ENCODE measurements around the gene BRICD5. TPM values are rescaled to one million over a fixed set of nuclear protein-coding genes. Genes with fewer than 3 reads are reported as not detected.

BRICD5 gene
- total and polyA plus RNA-seq, 9 donors = 3.9 to 11.0 (median 6.6) TPM

DNA sequence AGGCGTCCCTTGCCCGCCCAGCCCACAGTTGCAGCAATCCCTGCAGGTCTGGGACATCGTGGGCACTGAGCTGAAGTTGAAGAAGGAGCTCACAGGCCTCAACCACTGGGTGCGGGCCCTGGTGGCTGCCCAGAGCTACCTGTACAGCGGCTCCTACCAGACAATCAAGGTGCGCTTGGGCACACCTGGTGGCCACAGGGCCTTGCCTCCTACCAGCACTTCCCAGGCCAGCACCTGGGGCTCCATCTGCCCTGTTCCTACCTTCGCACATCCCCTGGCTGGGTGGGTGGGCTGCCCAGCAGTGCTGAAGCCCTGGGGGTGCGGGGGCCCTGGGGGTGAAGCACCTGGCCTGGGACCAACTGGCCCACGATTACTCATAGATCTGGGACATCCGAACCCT is 35.2 kb downstream of the BRICD5 start:
- Histone ChIP-seq H3K36me3 (ENCODE audit: control insufficient read depth, insufficient read depth, low read length) (peaks cover 67% of the 10 kb centered on the region), H3K9me3 (replicated peaks; ENCODE audit: control insufficient read depth, low read depth, low read length) (no peaks in the 10 kb centered on the region), H3K27ac (ENCODE audit: low read length) (no peak overlapping the region), H3K27me3 (ENCODE audit: control insufficient read depth, insufficient read depth, low read length) (no peaks in the 10 kb centered on the region), H3K4me3 (ENCODE audit: low read length) (no peak overlapping the region), H3K4me1 (ENCODE audit: control insufficient read depth, insufficient read depth, low read length) (no peaks in the 10 kb centered on the region)
- DNase-seq = no peak
- WGBS (ENCODE audit: insufficient coverage) = 88% methylated on average over 10 of the region's 10 CpGs

DNA sequence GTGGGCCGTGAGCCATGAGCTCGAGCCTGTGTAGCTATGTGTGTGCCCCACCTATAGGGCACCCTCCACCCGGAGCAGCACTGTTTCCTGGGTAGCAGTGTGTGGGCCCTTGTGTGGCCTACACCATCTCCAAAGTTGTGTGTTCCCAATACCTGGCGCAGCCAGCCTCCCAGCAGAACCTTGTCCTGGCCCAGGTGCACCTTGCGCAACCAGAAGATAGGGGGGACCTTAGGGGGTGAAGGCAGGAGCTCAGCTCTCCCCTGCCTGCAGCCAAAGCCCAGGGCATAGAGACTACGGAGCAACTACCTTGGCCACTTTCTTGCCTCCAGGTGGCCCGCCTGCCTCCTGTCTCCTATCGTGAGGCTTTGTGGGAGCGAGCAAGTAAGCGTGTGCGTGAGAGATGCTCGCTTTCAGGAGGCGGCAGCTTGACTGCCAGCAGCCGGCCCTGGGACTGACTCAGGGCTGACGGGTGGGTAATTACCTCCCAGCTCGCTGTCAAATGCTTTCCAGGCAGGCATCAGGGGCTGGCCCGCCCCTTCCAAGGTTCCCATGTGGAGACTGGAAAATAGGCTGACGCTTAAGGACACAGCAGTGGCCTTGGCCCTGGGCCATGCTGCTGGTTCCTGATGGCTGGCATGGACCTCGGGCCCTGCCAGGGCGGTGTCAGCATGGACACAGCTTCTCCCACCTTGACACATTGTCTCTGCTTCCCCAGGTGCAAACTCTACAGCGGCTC is 36.1 kb downstream of the BRICD5 start:
- DNase-seq = no peak
- WGBS (ENCODE audit: insufficient coverage) = 95% methylated on average over 20 of the region's 21 CpGs
- H3K27me3 ChIP-seq (ENCODE audit: control insufficient read depth, insufficient read depth, low read length) = no peaks in the 10 kb centered on the region
- H3K9me3 ChIP-seq (replicated peaks; ENCODE audit: control insufficient read depth, low read depth, low read length) = no peaks in the 10 kb centered on the region
- no peak overlapping the region for H3K4me3 ChIP-seq (ENCODE audit: low read length)
- H3K4me1 ChIP-seq (ENCODE audit: control insufficient read depth, insufficient read depth, low read length) = peaks cover 4% of the 10 kb centered on the region
- H3K27ac ChIP-seq (ENCODE audit: low read length) = no peak overlapping the region
- peaks cover 71% of the 10 kb centered on the region for H3K36me3 ChIP-seq (ENCODE audit: control insufficient read depth, insufficient read depth, low read length)

DNA sequence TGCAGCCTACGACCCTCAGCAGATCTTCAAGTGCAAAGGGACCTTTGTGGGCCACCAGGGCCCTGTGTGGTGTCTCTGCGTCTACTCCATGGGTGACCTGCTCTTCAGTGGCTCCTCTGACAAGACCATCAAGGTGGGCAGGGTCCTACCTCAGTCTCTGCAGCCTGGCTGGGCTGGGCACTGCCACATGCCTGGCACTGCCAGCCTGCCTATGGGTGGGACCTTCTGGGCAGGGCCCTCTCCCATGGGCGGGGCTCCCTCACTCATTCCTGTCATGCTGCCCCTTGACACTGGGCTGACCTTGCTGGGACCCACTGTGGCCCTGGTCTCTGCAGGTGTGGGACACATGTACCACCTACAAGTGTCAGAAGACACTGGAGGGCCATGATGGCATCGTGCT is 36.7 kb downstream of the BRICD5 start:
- H3K36me3 ChIP-seq (ENCODE audit: control insufficient read depth, insufficient read depth, low read length) = peaks cover 73% of the 10 kb centered on the region
- no peak for DNase-seq
- H3K27ac ChIP-seq (ENCODE audit: low read length) = no peak overlapping the region
- no peaks in the 10 kb centered on the region for H3K9me3 ChIP-seq (replicated peaks; ENCODE audit: control insufficient read depth, low read depth, low read length)
- peaks cover 7% of the 10 kb centered on the region for H3K4me1 ChIP-seq (ENCODE audit: control insufficient read depth, insufficient read depth, low read length)
- H3K27me3 ChIP-seq (ENCODE audit: control insufficient read depth, insufficient read depth, low read length) = no peaks in the 10 kb centered on the region
- H3K4me3 ChIP-seq (ENCODE audit: low read length) = no peak overlapping the region
- 88% methylated on average over 3 of the region's 4 CpGs for WGBS (ENCODE audit: insufficient coverage)

DNA sequence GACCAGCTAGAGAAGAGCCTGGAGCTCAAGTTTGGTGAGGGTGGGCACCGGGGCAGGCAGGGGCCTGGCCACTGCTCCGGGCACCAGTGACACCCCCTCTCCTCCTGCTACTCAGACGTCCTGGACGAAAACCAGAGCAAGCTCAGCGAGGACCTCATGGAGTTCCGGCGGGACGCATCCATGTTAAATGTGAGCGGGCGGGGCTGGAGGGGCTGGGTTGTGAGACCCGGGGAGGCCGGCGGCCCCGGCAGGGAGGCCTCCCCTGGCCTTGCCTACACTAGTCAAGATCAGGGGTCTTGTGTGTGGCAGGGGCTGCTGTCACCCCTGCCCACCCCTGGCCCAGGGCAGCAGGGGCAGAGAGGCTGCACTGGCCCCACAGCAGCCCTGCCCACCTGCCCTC is 37.3 kb downstream of the BRICD5 start:
- no peaks in the 10 kb centered on the region for H3K9me3 ChIP-seq (replicated peaks; ENCODE audit: control insufficient read depth, low read depth, low read length)
- no peak overlapping the region for H3K4me3 ChIP-seq (ENCODE audit: low read length)
- no peak for DNase-seq
- H3K36me3 ChIP-seq (ENCODE audit: control insufficient read depth, insufficient read depth, low read length) = peaks cover 78% of the 10 kb centered on the region
- 81% methylated on average over 9 of the region's 14 CpGs for WGBS (ENCODE audit: insufficient coverage)
- no peak overlapping the region for H3K27ac ChIP-seq (ENCODE audit: low read length)
- H3K4me1 ChIP-seq (ENCODE audit: control insufficient read depth, insufficient read depth, low read length) = peaks cover 7% of the 10 kb centered on the region
- H3K27me3 ChIP-seq (ENCODE audit: control insufficient read depth, insufficient read depth, low read length) = no peaks in the 10 kb centered on the region

DNA sequence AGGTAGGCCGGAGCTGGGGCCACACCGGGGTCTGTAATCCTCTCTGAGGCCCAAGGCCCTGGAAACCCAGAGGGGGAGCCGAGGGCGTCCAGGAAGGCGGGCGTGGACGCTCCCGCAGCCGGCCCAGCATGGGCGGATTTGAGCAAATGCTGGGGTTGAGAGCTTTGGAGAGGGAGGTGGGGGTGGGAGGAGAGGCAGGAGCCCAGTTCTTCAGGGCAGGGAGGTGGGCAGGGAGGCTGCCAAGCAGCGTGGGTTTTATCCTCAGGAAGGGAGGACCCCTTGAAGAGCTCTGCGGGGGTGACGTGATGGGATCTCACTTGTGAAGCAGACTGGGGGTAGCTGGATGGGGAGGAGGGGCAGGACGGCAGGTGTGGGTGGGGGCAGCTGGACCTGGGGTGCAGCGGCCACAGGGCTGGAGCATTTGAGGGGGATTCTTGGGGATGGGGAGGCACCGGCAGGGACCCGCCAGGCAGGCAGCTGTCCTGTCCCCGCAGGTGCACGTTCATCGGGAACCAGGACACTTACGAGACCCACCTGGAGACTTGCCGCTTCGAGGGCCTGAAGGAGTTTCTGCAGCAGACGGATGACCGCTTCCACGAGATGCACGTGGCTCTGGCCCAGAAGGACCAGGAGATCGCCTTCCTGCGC is 37.9 kb downstream of the BRICD5 start:
- no peak overlapping the region for H3K27ac ChIP-seq (ENCODE audit: low read length)
- 87% methylated on average over 27 of the region's 29 CpGs for WGBS (ENCODE audit: insufficient coverage)
- H3K9me3 ChIP-seq (replicated peaks; ENCODE audit: control insufficient read depth, low read depth, low read length) = no peaks in the 10 kb centered on the region
- H3K4me1 ChIP-seq (ENCODE audit: control insufficient read depth, insufficient read depth, low read length) = peaks cover 7% of the 10 kb centered on the region
- H3K27me3 ChIP-seq (ENCODE audit: control insufficient read depth, insufficient read depth, low read length) = no peaks in the 10 kb centered on the region
- DNase-seq = no peak
- H3K4me3 ChIP-seq (ENCODE audit: low read length) = no peak overlapping the region
- peaks cover 82% of the 10 kb centered on the region for H3K36me3 ChIP-seq (ENCODE audit: control insufficient read depth, insufficient read depth, low read length)

DNA sequence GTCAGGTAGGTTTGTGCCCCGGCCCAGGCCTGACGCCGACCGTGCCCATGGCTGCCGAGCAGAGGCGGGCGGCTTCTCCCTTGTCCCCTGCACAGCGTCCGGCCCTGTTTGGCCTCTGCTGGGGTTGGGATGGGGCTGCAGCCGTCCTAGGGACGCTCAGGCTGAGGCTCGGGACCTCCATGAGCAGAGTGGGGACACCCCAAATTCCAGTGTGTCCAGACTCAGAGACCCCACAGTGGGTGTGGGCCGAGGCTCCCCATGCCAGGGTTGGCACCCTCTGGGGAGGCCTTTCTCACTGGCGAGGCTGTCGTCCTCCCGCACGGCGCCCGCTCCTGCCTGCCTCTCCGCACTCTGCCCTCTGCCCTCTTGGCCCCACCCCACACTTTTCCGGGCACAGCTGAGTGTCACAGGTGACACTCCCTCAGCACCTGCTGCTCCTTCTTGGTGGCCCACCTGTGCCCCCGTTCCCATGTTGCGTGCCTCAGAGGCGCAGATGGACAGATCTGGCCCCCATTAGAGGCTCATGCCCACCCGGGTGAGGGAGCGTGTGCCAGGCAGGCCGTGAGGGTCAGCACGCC is 39.0 kb downstream of the BRICD5 start:
- Histone ChIP-seq H3K27me3 (ENCODE audit: control insufficient read depth, insufficient read depth, low read length) (no peaks in the 10 kb centered on the region), H3K4me3 (ENCODE audit: low read length) (no peak overlapping the region), H3K36me3 (ENCODE audit: control insufficient read depth, insufficient read depth, low read length) (peaks cover 82% of the 10 kb centered on the region), H3K9me3 (replicated peaks; ENCODE audit: control insufficient read depth, low read depth, low read length) (no peaks in the 10 kb centered on the region), H3K27ac (ENCODE audit: low read length) (no peak overlapping the region), H3K4me1 (ENCODE audit: control insufficient read depth, insufficient read depth, low read length) (peaks cover 7% of the 10 kb centered on the region)
- DNase-seq = no peak
- 91% methylated on average over 28 of the region's 28 CpGs for whole genome bisulfite sequencing (ENCODE audit: insufficient coverage)

DNA sequence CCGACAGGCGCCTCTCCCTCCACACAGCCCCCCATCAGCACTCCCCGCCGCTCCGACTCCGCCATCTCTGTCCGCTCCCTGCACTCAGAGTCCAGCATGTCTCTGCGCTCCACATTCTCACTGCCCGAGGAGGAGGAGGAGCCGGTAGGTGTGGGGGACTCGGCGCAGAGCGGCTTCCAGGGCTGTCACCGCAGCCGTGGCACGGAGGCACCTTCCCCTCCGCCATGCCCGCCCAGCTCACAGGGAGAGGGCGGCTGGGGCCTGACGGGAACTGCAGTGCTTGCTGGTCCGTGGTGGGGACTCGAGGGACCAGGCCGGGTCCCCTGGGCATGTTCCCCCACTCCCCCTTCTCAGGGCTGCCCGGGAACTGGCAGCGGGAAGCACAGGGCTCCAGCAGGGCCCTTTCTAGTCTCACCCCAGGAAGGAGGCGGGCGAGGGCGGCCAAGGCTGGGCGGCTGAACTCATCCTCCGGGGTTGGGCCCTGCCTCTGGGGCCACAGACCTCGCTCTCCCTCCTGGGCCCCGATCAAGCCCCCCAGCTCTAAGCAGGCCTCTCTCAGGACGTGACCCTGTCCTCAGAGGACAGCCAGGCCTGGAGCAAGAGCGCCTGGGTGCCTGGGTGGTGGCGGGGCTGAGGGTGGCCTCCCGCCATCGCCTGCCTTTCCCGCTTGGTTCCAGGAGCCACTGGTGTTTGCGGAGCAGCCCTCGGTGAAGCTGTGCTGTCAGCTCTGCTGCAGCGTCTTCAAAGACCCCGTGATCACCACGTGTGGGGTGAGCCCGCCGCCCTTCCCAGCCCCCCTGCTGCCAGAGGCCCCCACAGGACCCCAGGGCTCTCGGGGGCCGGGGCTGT is 39.9 kb downstream of the BRICD5 start:
- Histone ChIP-seq H3K36me3 (ENCODE audit: control insufficient read depth, insufficient read depth, low read length) (peaks cover 82% of the 10 kb centered on the region), H3K27me3 (ENCODE audit: control insufficient read depth, insufficient read depth, low read length) (no peaks in the 10 kb centered on the region), H3K27ac (ENCODE audit: low read length) (no peak overlapping the region), H3K4me1 (ENCODE audit: control insufficient read depth, insufficient read depth, low read length) (peaks cover 7% of the 10 kb centered on the region), H3K9me3 (replicated peaks; ENCODE audit: control insufficient read depth, low read depth, low read length) (no peaks in the 10 kb centered on the region), H3K4me3 (ENCODE audit: low read length) (peak overlapping the region; percentile 27)
- DNase-seq = no peak
- 87% methylated on average over 38 of the region's 47 CpGs for WGBS (ENCODE audit: insufficient coverage)

DNA sequence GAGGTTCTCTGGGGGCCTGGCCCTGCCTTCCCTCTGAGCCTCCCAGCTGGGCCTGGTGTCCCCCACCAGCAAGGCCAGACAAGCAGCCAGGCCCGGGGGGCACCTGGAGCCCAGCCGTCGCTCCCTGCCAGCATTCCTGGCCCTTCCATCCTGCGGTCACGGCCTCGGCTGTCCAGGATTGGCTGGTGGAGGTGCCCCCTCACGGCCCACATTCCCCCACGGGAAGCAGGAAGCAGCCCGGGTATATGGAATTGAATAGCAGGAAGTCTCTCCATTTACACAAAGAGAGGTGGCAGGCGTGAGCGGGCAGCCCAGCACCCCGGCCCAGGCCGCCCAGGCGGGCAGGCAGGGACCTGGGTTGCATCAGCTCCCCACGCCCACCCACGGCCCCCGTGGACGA is 40.6 kb downstream of the BRICD5 start:
- Histone ChIP-seq H3K4me1 (ENCODE audit: control insufficient read depth, insufficient read depth, low read length) (peaks cover 7% of the 10 kb centered on the region), H3K36me3 (ENCODE audit: control insufficient read depth, insufficient read depth, low read length) (peaks cover 78% of the 10 kb centered on the region), H3K27ac (ENCODE audit: low read length) (peak overlapping the region; percentile 49), H3K4me3 (ENCODE audit: low read length) (peak overlapping the region; percentile 27), H3K27me3 (ENCODE audit: control insufficient read depth, insufficient read depth, low read length) (no peaks in the 10 kb centered on the region), H3K9me3 (replicated peaks; ENCODE audit: control insufficient read depth, low read depth, low read length) (no peaks in the 10 kb centered on the region)
- no peak for DNase-seq
- 88% methylated on average over 6 of the region's 18 CpGs for WGBS (ENCODE audit: insufficient coverage)

DNA sequence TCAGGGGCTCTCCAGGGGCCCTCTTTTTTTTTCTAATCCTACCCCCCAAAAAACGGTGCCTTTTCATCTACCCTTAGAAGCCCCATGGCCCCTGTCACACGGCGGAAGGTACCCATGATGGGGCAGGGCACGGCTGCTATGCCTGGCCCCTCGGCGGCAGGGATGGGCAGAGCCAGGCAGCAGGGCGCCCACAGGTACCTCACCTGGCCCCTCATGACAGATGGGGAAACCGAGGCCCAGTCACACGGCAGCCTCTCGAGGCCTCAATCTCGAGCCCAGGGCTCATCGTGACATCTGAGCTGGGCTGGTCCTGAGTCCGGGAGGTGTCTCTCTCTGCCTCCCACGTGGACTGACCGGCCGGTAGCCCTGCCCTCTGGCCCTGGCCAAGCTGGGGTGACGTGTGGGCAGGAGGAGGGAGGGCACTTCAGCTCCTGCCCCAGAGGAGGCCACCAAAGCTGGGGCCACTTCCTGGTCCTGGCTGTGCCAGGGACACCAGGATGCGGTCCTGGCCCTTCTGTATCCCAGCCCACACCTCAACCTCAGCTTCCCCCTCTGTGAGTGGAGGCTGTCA is 43.5 kb downstream of the BRICD5 start:
- no peak for DNase-seq
- Histone ChIP-seq H3K4me1 (ENCODE audit: control insufficient read depth, insufficient read depth, low read length) (peaks cover 20% of the 10 kb centered on the region), H3K36me3 (ENCODE audit: control insufficient read depth, insufficient read depth, low read length) (peaks cover 61% of the 10 kb centered on the region), H3K9me3 (replicated peaks; ENCODE audit: control insufficient read depth, low read depth, low read length) (no peaks in the 10 kb centered on the region), H3K4me3 (ENCODE audit: low read length) (no peak overlapping the region), H3K27ac (ENCODE audit: low read length) (no peak overlapping the region), H3K27me3 (ENCODE audit: control insufficient read depth, insufficient read depth, low read length) (no peaks in the 10 kb centered on the region)
- 89% methylated on average over 17 of the region's 18 CpGs for WGBS (ENCODE audit: insufficient coverage)

Data from muscle of leg (tissue), 11 donors.